HG03439 (cell line): ENCODE measurements around the gene FOXC2.
"Not testable (repeated sequence)": the region's sequence is repeated elsewhere in the genome, so short reads cannot be mapped to it uniquely, and the experiment has no call there.

Experiments used
- ATAC-seq: cut with Tn5 transposase; IDR thresholded peaks from one replicate; pipeline ENCODE4 v1.9.1; 2021; ENCODE audit warnings: mild to moderate bottlenecking, moderate library complexity; ENCODE audit not compliant: unreplicated experiment

Gene FOXC2

GRCh38 chr16:86585821-86586611, 19.4 kb downstream of the FOXC2 start:
- ATAC-seq, result no peak

GRCh38 chr16:86587487-86587886, 20.9 kb downstream of the FOXC2 start:
- ATAC-seq, result no peak

DNA sequence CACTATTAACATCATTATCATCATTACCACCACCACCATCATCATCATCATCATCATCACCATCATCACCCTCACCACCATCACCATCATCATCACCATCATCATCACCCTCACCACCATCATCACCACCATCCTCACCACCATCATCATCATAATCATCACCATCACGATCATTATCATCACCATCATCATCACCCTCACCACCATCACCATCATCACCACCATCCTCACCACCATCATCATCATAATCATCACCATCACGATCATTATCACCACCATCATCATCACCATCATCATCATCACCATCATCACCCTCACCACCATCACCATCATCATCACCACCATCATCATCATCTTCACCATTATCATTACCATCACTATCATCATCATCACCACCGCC, 21.3 kb downstream of the FOXC2 start:
- not testable (repeated sequence) for ATAC-seq

DNA sequence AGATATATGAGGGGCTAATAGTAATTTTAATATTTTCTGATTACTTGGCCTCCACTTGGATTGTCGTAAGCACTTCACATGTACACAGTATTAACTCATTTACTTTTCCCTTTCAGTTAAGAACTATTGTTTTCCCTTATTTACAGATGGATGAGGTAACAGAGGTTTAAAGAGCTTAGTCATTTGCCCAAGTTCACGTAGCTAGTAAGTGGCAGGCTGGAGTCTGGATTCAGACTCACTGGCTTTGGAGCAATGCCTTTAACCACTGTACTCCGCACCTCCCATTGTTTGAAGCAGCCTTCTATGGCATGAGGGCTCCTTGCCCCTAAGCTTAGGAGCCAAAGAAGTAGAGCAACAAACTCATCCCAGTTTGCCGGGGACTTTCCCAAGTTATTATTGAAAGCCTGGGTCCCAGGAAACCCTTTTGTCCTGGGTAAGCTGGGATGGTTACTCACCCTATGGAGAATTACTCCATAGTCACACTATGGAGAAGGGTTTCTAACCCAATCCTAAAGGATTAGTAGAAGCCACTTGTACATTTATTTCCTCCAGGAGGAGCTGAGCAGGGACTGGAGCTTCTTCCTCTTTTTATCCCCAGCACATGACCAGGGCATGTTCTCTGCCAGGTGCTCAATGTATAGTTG, 24.0 kb downstream of the FOXC2 start:
- no peak for ATAC-seq

GRCh38 chr16:86591270-86591669, 24.6 kb downstream of the FOXC2 start:
- ATAC-seq, result no peak

DNA sequence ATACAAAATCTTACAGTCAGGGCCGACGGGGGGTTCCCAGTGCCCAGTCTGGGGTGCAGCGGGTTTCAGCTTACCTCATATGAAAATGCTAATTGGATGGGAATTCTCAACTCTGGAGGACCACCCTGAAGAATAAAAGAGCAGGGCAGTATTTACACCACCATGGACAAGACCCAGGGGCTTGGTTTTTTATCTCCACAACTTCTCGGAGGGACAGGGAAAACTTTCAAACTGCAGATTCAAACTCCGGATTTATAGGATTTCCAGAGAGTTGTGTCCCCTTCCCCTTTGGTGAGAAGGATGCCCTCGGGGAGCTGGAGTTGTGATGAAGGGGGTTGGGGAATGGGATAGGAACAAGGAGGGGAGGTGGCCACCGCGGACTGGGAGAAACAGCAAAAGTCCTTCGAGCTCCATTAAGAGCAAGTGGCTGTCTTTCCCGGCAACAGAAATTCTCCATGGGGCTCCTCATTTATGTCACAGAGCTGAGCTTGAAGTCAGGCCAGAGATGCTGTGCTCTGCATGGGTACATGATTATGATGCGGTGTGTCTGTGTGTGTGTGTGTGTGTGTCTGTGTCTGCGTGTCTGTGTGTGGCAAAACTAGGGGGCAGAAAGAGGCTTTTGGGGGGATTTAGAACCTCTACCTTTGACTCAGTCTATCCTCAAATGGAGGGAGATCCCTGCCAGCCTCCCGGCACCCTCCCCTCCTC, 27.4 kb downstream of the FOXC2 start:
- no peak for ATAC-seq

- ATAC-seq, result no peak
These were observed 28.1 kb downstream of the FOXC2 start for GRCh38 chr16:86594721-86595120.

DNA sequence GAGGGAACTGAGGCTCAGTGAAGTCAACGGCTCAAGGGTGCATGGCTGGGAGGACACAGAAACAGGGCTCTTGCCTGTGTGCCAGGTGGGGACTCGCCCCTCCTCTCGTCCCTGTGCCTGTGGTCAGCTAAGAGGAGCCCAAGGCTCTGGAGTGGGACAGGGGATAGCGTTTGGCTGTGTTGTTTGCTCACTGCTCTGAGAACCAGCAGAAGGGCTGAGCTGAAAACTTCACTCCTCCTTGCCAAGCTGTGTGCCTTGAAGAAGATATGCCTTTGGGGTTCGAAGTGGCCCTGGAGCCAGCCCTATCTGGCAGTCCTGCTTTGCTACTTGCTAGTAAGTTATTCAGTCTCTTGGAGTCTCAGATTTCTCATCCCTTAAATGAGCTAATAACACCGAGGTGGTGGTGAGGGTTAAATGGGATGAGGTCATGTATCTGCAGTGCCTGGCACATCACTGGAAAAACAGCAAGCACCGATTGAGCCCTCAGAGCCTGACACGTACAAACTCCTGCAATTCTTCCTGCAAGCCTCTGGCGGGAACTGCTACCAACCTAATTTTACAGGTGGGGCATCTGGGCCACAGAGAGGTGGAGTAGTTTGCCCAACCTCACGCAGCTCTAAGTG, 29.5 kb downstream of the FOXC2 start:
- no peak for ATAC-seq

- ATAC-seq, result no peak
These were observed 30.7 kb downstream of the FOXC2 start for GRCh38 chr16:86597126-86597879.

- ATAC-seq, result no peak
These were observed 31.4 kb downstream of the FOXC2 start for GRCh38 chr16:86597880-86598606.

DNA sequence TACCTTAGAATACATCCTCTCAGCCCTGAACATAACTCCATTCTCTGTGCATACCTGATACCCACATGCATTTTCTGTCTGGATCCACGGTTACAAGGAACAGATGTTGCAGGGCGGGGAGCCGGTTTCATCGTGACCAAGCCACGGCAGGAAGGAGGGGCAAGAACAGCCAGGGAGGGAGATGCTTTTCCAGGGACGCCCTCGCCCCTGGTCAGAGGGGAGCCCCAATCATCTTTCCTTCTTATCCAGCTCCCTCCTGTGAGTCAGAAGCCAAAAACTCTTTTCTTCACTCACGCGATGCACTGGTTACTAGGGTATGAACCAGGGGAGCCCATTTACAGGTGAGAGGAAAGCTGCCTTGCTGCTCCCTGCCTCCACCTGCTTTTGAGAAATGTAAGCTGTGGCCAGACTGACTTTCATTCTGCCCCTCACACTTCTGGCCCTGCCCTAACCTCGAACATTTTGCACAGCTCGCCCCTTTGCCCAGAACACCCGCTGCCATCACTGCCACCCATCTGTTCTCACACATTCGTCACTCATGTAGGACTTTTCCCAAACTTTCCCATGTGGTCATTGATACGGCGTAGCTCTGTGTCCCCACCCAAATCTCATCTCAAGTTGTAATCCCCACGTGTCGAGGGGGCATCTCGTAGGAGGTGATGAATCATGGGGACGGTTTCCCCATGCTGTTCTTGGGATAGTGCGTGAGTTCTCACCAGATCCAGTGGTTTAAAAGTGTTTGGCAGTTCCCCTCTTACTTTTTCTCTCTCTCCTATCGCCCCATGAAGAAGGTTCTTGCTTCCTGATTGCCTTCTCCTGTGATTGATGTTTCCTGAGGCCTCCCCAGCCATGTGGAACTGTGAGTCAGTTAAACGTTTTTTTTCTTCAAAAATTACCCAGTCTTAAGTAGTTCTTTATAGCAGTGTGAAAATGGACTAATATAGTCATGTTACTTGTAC, 32.3 kb downstream of the FOXC2 start:
- ATAC-seq, result no peak

- no peak for ATAC-seq
These were observed 34.7 kb downstream of the FOXC2 start for GRCh38 chr16:86601356-86601755.

- no peak for ATAC-seq
These were observed 35.9 kb downstream of the FOXC2 start for GRCh38 chr16:86602521-86602920.

GRCh38 chr16:86604436-86605193, 38.0 kb downstream of the FOXC2 start:
- ATAC-seq, result no peak

DNA sequence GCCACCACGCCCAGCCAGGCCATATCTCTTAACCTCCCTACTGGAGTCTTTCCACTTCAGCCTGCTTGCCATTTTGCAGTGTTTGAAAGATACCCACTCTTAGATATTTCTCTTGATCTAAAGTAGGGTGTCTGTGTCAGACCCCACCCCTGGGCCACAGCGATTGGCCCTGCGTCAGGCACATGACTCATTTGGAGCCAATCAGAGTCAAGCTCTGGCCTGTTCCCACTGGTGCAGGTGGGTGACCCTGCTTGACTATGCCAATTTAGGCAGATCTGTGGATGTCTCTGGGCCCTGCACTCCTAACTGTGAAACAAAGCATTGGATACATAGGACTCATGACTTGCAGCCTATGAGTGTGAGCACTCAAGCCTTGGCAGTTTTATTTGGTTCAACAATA, 39.3 kb downstream of the FOXC2 start:
- no peak for ATAC-seq

DNA sequence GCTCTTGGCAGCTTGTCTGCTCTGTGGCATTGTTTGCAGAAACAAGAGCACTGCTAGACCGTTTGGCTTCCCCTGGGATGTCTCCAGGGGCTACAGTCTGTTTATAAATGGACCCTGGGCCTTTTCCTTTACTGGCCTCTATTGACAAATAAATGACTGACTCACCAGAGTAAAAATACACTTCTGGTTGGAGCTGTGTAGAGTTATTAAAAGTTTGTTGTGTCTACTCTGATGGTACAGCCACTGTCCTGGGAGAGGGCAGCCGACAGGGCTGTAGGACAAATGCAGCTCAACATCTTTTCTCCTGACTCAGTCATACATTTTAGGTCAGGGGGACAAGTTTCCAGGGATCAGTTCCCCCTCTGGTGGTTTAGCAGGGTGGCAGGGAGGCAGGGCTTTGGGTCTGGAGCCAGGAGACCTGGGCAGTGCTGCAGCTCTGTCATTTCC, 41.7 kb downstream of the FOXC2 start:
- no peak for ATAC-seq

DNA sequence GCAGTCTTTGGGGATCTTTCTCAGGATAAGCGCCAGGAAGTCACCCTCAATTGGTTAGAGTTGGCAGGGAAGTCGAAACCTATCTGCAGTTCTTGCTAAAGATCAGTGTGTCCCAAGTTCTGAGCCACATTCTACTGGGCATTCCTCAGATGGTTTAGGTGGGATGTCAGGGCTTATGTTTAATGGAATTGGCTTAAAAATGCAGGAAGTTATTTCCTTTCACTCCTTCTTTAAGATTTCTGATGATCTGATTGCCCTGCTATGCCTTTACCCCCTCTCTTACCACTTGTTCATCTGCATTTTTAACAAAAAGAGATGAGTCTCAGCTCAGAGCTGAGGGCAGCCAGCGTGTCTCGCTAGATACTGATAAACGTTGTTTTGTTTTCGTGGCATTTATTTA, 42.5 kb downstream of the FOXC2 start:
- no peak for ATAC-seq

GRCh38 chr16:86609661-86610060, 43.0 kb downstream of the FOXC2 start:
- ATAC-seq, result no peak
